ENCODE data around the gene ITSN1. TPM values are rescaled to one million over a fixed set of nuclear protein-coding genes. Genes with fewer than 3 reads are reported as not detected.

The ITSN1 gene
- total and polyA plus RNA-seq, 2 of the 13 experiments (the other 11 are each of a cell fraction or from before 2014, with no cell fraction given): 26.1 to 33.8 TPM

DNA sequence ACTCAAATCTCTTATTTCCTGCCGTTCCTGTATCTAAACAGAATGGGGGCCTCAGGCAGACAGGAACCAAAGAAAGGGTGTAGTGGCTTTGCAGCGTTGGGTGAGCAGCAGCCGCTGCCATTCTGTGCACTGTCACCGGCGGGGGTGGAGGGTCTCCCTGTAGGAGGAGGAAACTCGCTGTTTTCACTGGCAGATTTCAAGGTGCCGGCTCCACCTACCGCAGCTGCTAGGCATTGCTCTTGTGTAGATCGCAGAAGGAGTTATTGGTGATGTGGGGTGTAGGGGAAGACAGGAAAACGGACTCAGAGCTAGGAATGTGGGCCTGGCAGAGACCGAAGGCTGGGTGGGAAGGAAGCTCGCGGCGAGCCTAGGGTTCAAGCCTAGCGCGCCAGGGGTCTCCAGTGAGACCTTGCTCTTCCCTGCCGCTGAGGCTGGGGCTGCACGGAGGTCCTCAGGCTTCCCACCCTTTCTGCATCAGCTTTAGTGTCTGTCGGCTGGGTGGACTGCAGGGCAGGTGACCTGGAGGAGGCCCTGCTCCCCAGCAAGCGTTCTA lies 252.5 kb downstream of the ITSN1 start (continued):
- peak; percentile 69; the same call in 1 of the 2 replicates for TF ChIP-seq ZNF292 (CRISPR knock-in tag; IDR thresholded peaks at IDR 0.05; ENCODE audit: borderline replicate concordance, low read depth)
- peak; percentile 86 for TF ChIP-seq CTCF (CRISPR knock-in tag; IDR thresholded peaks at IDR 0.05)
- no peak for TF ChIP-seq KLF15 (CRISPR knock-in tag; IDR thresholded peaks at IDR 0.05; ENCODE audit: borderline replicate concordance)
- peak; percentile 74 for TF ChIP-seq SMC3 (IDR thresholded peaks at IDR 0.05; ENCODE audit: low read length)
- no peak for TF ChIP-seq TFDP2 (CRISPR knock-in tag; IDR thresholded peaks at IDR 0.05)
- TF ChIP-seq, protein P1, sequence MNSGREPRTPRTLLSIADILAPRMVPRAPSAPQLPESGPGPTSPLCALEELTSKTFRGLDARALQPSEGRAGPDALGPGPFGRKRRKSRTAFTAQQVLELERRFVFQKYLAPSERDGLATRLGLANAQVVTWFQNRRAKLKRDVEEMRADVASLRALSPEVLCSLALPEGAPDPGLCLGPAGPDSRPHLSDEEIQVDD (CRISPR knock-in tag; IDR thresholded peaks at IDR 0.05; ENCODE audit: borderline replicate concordance): no peak
- TF ChIP-seq JUN (CRISPR knock-in tag; IDR thresholded peaks at IDR 0.05): no peak
- peak; percentile 51 for TF ChIP-seq ZNF687 (CRISPR knock-in tag; IDR thresholded peaks at IDR 0.05)
- TF ChIP-seq RAD21 (CRISPR knock-in tag; IDR thresholded peaks at IDR 0.05): peak; percentile 70
- TF ChIP-seq, protein P2, sequence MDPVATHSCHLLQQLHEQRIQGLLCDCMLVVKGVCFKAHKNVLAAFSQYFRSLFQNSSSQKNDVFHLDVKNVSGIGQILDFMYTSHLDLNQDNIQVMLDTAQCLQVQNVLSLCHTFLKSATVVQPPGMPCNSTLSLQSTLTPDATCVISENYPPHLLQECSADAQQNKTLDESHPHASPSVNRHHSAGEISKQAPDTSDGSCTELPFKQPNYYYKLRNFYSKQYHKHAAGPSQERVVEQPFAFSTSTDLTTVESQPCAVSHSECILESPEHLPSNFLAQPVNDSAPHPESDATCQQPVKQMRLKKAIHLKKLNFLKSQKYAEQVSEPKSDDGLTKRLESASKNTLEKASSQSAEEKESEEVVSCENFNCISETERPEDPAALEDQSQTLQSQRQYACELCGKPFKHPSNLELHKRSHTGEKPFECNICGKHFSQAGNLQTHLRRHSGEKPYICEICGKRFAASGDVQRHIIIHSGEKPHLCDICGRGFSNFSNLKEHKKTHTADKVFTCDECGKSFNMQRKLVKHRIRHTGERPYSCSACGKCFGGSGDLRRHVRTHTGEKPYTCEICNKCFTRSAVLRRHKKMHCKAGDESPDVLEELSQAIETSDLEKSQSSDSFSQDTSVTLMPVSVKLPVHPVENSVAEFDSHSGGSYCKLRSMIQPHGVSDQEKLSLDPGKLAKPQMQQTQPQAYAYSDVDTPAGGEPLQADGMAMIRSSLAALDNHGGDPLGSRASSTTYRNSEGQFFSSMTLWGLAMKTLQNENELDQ (CRISPR knock-in tag; IDR thresholded peaks at IDR 0.05; ENCODE audit: borderline replicate concordance): no peak
- no peak for TF ChIP-seq ZKSCAN8 (CRISPR knock-in tag; IDR thresholded peaks at IDR 0.05; ENCODE audit: borderline replicate concordance)
- no peak for TF ChIP-seq ZNF605 (CRISPR knock-in tag; IDR thresholded peaks at IDR 0.05)
- no peak for TF ChIP-seq ZNF550 (CRISPR knock-in tag; IDR thresholded peaks at IDR 0.05; ENCODE audit: borderline replicate concordance)
- no peak for TF ChIP-seq SP140L (CRISPR knock-in tag; IDR thresholded peaks at IDR 0.05; ENCODE audit: borderline replicate concordance)
- peak; percentile 35; the same call in 1 of the 2 replicates for TF ChIP-seq ZMYM3 (CRISPR knock-in tag; IDR thresholded peaks at IDR 0.05)
- TF ChIP-seq ZNF546 (CRISPR knock-in tag; conservative IDR thresholded peaks at IDR 0.05): no peak
- TF ChIP-seq ZBTB42 (CRISPR knock-in tag; IDR thresholded peaks at IDR 0.05): no peak
- TF ChIP-seq ZNF768 (CRISPR knock-in tag; IDR thresholded peaks at IDR 0.05): no peak
